Fibroblast of pulmonary artery (primary cell): Measurements from ENCODE around the gene OR4K1.

Experiments
- DNase-seq: peaks from one replicate; pipeline ENCODE4 v3.0.0-alpha.2; 2010; ENCODE audit warnings: low read depth
- H3K4me3 ChIP-seq: replicated peaks from 2 replicates; pipeline ENCODE4 v1.5.1; 2011; ENCODE audit warnings: low read depth, mild to moderate bottlenecking, control low read depth, low read length, moderate library complexity
- TF ChIP-seq, protein P1 (sequence below): IDR thresholded peaks from 2 replicates; pipeline ENCODE4 v1.5.1; 2011; ENCODE audit warnings: mild to moderate bottlenecking, control low read depth, low read length, inconsistent platforms; ENCODE audit errors: missing control alignments

The OR4K1 gene, protein sequence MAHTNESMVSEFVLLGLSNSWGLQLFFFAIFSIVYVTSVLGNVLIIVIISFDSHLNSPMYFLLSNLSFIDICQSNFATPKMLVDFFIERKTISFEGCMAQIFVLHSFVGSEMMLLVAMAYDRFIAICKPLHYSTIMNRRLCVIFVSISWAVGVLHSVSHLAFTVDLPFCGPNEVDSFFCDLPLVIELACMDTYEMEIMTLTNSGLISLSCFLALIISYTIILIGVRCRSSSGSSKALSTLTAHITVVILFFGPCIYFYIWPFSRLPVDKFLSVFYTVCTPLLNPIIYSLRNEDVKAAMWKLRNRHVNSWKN

DNA sequence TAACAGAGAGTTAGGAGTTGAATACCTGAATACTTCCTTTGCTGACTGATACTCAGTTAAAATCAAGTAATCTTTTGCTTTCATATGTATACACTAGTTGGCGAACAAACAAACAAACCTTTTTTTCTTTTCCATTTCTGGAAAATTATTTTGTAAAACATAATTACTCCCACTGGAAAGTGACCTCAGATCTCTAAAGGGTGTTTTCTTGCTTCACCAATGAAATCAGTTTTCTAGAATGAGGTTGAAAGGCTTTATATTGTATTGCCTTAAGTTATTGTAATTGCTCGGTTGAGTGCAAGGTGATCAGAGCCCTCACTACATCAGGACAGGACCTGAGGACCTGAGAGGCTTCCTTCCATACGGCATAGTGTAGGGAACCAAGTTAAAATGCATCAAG lies at the start of gene OR4K1:
Gene OR4K1, plus strand, starts transcription at position 301 of the 400 bp plus-strand sequence. CDS start 4,750 bp downstream, outside the sequence.
- no peak within 1 kb of the TSS for H3K4me3 ChIP-seq
- no peak for DNase-seq
- TF ChIP-seq, protein P1, sequence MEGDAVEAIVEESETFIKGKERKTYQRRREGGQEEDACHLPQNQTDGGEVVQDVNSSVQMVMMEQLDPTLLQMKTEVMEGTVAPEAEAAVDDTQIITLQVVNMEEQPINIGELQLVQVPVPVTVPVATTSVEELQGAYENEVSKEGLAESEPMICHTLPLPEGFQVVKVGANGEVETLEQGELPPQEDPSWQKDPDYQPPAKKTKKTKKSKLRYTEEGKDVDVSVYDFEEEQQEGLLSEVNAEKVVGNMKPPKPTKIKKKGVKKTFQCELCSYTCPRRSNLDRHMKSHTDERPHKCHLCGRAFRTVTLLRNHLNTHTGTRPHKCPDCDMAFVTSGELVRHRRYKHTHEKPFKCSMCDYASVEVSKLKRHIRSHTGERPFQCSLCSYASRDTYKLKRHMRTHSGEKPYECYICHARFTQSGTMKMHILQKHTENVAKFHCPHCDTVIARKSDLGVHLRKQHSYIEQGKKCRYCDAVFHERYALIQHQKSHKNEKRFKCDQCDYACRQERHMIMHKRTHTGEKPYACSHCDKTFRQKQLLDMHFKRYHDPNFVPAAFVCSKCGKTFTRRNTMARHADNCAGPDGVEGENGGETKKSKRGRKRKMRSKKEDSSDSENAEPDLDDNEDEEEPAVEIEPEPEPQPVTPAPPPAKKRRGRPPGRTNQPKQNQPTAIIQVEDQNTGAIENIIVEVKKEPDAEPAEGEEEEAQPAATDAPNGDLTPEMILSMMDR, result no peak

DNA sequence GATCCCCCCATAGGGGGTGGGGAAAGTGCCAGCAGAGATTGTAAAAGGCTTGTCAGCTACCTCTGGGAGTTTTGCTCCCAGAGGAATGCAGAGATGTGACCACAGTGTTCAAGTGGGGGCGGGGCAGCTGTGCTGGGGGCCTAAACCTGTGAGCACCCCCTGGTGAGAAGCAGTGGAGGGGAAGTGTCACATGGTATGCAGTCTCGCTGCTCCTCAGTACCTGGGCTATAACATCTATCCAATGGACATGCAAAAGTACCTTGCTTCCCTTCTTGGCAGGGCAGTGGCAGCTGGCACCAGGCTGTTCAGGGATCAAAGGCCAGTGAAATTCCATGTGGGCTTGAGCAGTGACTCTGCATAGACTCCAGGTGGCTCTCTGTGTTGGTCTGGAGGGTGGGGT lies 35.4 kb upstream of the OR4K1 start:
- TF ChIP-seq, protein P1, result no peak
- no peak overlapping the region for H3K4me3 ChIP-seq
- no peak for DNase-seq

DNA sequence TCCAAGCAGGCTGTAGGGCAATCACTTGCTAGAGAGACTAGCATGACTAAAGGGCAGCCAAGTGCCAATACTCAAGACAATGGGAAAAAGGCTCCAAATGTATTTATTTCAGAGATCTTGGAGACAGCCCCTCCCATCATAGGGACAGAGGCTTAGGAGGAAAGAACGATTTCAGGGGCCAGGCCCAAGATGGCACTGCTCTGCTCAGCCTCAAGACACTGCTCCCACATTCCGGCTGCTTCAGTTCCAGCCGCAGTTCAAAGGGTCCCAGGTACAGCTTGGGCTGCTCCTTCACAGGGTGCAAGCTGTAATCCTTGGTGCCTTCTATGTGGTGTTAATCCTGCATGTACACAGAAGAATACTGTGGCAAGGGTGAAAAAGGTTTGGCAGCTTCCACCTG lies 29.7 kb upstream of the OR4K1 start:
- no peak for DNase-seq
- no peak overlapping the region for H3K4me3 ChIP-seq
- TF ChIP-seq, protein P1, result no peak

DNA sequence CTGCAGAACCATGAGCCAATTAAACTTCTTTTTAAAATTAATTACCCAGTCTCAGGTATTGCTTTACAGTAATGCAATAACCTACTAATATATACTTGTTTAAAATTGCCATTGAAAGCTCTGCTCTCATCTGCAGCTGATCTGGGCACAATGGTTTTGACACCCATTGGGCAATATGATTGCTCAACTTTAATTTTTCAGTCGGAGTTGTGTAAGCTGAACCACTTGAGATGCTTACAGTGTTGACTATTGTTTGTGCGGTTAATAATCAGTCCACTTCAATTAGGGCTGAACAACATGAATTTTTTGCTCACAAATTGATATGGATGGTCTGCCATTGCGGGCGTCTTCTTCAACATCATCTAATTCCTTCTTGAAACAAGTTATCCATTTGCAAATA lies 28.3 kb upstream of the OR4K1 start:
- no peak overlapping the region for H3K4me3 ChIP-seq
- no peak for DNase-seq
- TF ChIP-seq, protein P1, result no peak

DNA sequence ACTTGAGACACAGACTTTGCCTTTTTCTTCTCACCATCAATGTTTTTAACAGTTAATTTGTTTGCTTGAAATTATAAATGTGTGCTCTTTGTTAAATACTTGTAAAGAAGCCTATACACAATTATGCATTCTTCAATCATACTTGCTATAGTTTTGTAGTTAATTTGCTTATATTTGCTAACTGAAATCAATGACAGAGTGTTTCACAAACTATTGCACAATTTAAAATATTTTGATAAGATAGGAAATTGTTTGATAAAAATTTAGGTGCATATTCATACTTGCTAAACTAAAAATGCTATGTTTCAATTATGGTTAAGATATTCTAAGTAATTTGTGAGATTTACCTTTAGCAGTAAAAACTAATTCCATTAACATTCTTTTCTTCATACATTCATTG lies 24.1 kb upstream of the OR4K1 start:
- TF ChIP-seq, protein P1, result no peak
- no peak for DNase-seq
- H3K4me3 ChIP-seq, result no peak overlapping the region

DNA sequence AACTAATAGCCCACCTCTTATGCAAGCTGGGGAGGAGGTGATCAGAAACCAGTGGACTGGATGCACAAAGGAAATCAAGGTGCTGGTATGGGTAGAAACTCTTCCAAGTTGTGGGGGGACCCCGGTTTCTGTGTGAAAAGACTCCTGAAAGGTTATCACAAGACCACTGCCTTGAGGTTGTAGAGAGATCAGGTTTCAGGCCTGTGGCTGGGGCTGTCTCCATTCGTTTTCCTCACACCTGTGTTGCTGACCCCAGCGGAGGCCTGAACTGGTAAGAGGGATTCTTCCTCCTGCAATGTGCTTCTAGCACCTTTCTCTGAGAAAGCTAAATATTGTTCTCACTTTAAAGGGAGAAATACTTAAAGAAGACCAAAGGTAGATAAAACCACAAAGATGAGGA lies 19.6 kb upstream of the OR4K1 start:
- no peak for DNase-seq
- H3K4me3 ChIP-seq, result no peak overlapping the region
- TF ChIP-seq, protein P1, result no peak

DNA sequence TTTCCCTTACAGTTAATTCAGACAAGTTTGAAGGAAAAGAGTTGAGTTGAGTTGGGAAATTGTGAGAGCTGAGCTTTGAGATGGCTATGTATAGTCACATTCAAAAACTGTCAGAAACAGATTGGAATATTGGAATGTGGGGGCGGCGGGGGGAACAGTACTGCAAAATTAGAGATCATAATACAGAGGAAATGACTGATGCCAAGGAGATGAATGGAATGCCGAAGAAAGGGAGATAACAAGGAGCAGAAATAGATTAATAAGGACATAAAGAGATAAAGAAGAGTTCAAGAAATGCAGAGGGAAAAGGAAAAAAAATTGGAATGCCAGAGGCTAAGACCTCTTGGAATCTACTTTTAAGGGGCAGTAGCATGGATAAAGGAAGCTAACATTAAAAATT lies 13.5 kb upstream of the OR4K1 start:
- TF ChIP-seq, protein P1, result no peak
- no peak overlapping the region for H3K4me3 ChIP-seq
- DNase-seq, result no peak
